Subcutaneous abdominal adipose tissue (tissue), 5 donors: ENCODE results near the gene KMT2D.

Source experiments
- H3K27ac ChIP-seq: one replicate; pipeline ENCODE4 v1.7.0; 2013; ENCODE audit warnings: low read depth, mild to moderate bottlenecking, inconsistent platforms, low read length, moderate library complexity
- H3K27me3 ChIP-seq, 5 donors: one replicate each; pipeline ENCODE4 v1.7.0; 2013; ENCODE audit warnings: low read length in 5 of 5, inconsistent platforms in 1 of 5; ENCODE audit not compliant: control insufficient read depth in 5 of 5, insufficient read depth in 4 of 5
- H3K36me3 ChIP-seq, 5 donors: one replicate each; pipeline ENCODE4 v1.7.0; 2013; ENCODE audit warnings: low read length in 5 of 5; ENCODE audit not compliant: control insufficient read depth in 5 of 5, insufficient read depth in 5 of 5
- H3K4me1 ChIP-seq, 5 donors: one replicate each; pipeline ENCODE4 v1.7.0; 2013; ENCODE audit warnings: low read length in 5 of 5, mild to moderate bottlenecking in 3 of 5, moderate library complexity in 1 of 5; ENCODE audit not compliant: control insufficient read depth in 5 of 5, insufficient read depth in 5 of 5
- H3K4me3 ChIP-seq, 5 donors: one replicate each; pipeline ENCODE4 v1.7.0; 2013; ENCODE audit warnings: low read length in 5 of 5, low read depth in 1 of 5
- H3K9ac ChIP-seq, 5 donors: one replicate each; pipeline ENCODE4 v1.7.0; 2013; ENCODE audit warnings: low read length in 5 of 5, mild to moderate bottlenecking in 4 of 5, moderate library complexity in 3 of 5
- H3K9me3 ChIP-seq, 5 donors: one replicate each; pipeline ENCODE4 v1.7.0; 2013; ENCODE audit warnings: low read length in 5 of 5; ENCODE audit not compliant: control insufficient read depth in 5 of 5
- donor health status: healthy.
- donor health status: healthy.
- donor health status: healthy.
- donor health status: healthy.
- donor health status: healthy.

Gene KMT2D

GRCh38 chr12:49054524-49054923, 6.1 kb downstream of the KMT2D start:
- Histone ChIP-seq H3K9me3 (no peaks in the 10 kb centered on the region), H3K9ac (no peak overlapping the region), H3K4me1 (peaks cover 17 to 51% (median 45%) of the 10 kb centered on the region in 5 donors), H3K27me3 (no peaks in the 10 kb centered on the region), H3K4me3 (no peak overlapping the region), H3K27ac (no peak overlapping the region), H3K36me3 (peaks cover 4 to 57% (median 56%) of the 10 kb centered on the region in 5 donors)

- H3K4me1 ChIP-seq, result peaks cover 17 to 47% (median 41%) of the 10 kb centered on the region in 5 donors
Observed at GRCh38 chr12:49054096-49054495, 6.5 kb downstream of the KMT2D start.

GRCh38 chr12:49052451-49053208, 8.0 kb downstream of the KMT2D start:
- peaks cover 7 to 32% (median 26%) of the 10 kb centered on the region in 5 donors for H3K4me1 ChIP-seq
- H3K4me3 ChIP-seq, result no peak overlapping the region

More at GRCh38 chr12:49054096-49054495, 6.5 kb downstream of the KMT2D start:
- Histone ChIP-seq H3K36me3 (peaks cover 4 to 62% (median 60%) of the 10 kb centered on the region in 5 donors), H3K9me3 (no peaks in the 10 kb centered on the region), H3K4me3 (no peak overlapping the region), H3K9ac (no peak overlapping the region), H3K27me3 (no peaks in the 10 kb centered on the region), H3K27ac (no peak overlapping the region)

GRCh38 chr12:49051777-49052438, 8.7 kb downstream of the KMT2D start:
- H3K4me3 ChIP-seq, result no peak overlapping the region
- no peak overlapping the region for H3K27ac ChIP-seq
- H3K27me3 ChIP-seq, result no peaks in the 10 kb centered on the region
- peaks cover 2 to 25% (median 19%) of the 10 kb centered on the region in 5 donors for H3K4me1 ChIP-seq
- H3K36me3 ChIP-seq, result peaks cover 10 to 84% (median 82%) of the 10 kb centered on the region in 5 donors
- no peak overlapping the region for H3K9ac ChIP-seq
- no peaks in the 10 kb centered on the region for H3K9me3 ChIP-seq

More at GRCh38 chr12:49052451-49053208, 8.0 kb downstream of the KMT2D start:
- Histone ChIP-seq H3K9ac (no peak overlapping the region), H3K27ac (no peak overlapping the region), H3K36me3 (peaks cover 10 to 76% (median 75%) of the 10 kb centered on the region in 5 donors), H3K9me3 (no peaks in the 10 kb centered on the region), H3K27me3 (no peaks in the 10 kb centered on the region)

- no peak overlapping the region for H3K27ac ChIP-seq
- no peak overlapping the region for H3K4me3 ChIP-seq
- no peaks in the 10 kb centered on the region for H3K27me3 ChIP-seq
- H3K36me3 ChIP-seq, result peaks cover 10 to 89% (median 86%) of the 10 kb centered on the region in 5 donors
- H3K9ac ChIP-seq, result no peak overlapping the region
- H3K9me3 ChIP-seq, result no peaks in the 10 kb centered on the region
- peaks cover 2 to 20% (median 14%) of the 10 kb centered on the region in 5 donors for H3K4me1 ChIP-seq
Observed at GRCh38 chr12:49051373-49051764, 9.2 kb downstream of the KMT2D start.

GRCh38 chr12:49050507-49051372, 9.9 kb downstream of the KMT2D start:
- Histone ChIP-seq H3K4me3 (no peak overlapping the region), H3K36me3 (peaks cover 10 to 95% (median 92%) of the 10 kb centered on the region in 5 donors), H3K9ac (no peak overlapping the region)

GRCh38 chr12:49049566-49050224, 10.9 kb downstream of the KMT2D start:
- Histone ChIP-seq H3K4me1 (peaks cover 0 to 3% (median 0%) of the 10 kb centered on the region in 5 donors), H3K9ac (no peak overlapping the region), H3K27me3 (no peaks in the 10 kb centered on the region), H3K9me3 (no peaks in the 10 kb centered on the region), H3K4me3 (no peak overlapping the region), H3K27ac (no peak overlapping the region), H3K36me3 (peaks cover 10 to 100% (median 98%) of the 10 kb centered on the region in 5 donors)

More at GRCh38 chr12:49050507-49051372, 9.9 kb downstream of the KMT2D start:
- H3K4me1 ChIP-seq, result peaks cover 0 to 14% (median 7%) of the 10 kb centered on the region in 5 donors
- H3K9me3 ChIP-seq, result no peaks in the 10 kb centered on the region
- H3K27ac ChIP-seq, result no peak overlapping the region
- H3K27me3 ChIP-seq, result no peaks in the 10 kb centered on the region

GRCh38 chr12:49048953-49049352, 11.6 kb downstream of the KMT2D start:
- Histone ChIP-seq H3K36me3 (peaks cover 10 to 100% (median 98%) of the 10 kb centered on the region in 5 donors), H3K27ac (no peak overlapping the region), H3K4me3 (no peak overlapping the region)

GRCh38 chr12:49046129-49046895, 14.3 kb downstream of the KMT2D start:
- no peaks in the 10 kb centered on the region for H3K9me3 ChIP-seq
- no peaks in the 10 kb centered on the region for H3K4me1 ChIP-seq
- H3K27ac ChIP-seq, result no peak overlapping the region
- peaks cover 7 to 100% (median 98%) of the 10 kb centered on the region in 5 donors for H3K36me3 ChIP-seq
- no peaks in the 10 kb centered on the region for H3K27me3 ChIP-seq
- no peak overlapping the region for H3K9ac ChIP-seq
- no peak overlapping the region for H3K4me3 ChIP-seq

More at GRCh38 chr12:49048953-49049352, 11.6 kb downstream of the KMT2D start:
- no peaks in the 10 kb centered on the region for H3K4me1 ChIP-seq
- no peaks in the 10 kb centered on the region for H3K27me3 ChIP-seq
- H3K9me3 ChIP-seq, result no peaks in the 10 kb centered on the region
- no peak overlapping the region for H3K9ac ChIP-seq
